Fibroblast of skin of back (primary cell): ENCODE results near the gene GNG12.
A peak's percentile ranks its signal among the peaks of the same experiment; 100 is the strongest.
"Not testable (repeated sequence)": the region's sequence is repeated elsewhere in the genome, so short reads cannot be mapped to it uniquely, and the experiment has no call there.

Experiments used
- DNase-seq: peaks from one replicate; pipeline ENCODE4 v3.0.0-alpha.2; 2013

The GNG12 gene

DNA sequence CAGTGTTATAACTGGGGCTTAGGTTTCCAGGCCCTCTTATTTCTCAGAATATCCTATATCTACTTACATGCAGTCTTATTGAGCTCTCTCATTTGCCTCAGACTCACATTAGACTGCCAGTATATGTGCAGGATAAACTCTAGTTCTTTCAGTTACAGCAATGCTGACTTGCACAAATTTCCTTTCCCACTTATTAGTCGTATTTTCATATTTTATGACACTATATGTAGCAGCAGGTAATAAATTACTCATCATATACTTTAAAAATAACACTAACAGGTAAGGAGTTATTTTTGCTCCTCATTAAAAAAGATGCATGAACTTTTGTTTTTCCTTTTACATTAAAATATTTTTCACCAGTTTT, 82.6 kb downstream of the GNG12 start:
- no peak for DNase-seq

DNA sequence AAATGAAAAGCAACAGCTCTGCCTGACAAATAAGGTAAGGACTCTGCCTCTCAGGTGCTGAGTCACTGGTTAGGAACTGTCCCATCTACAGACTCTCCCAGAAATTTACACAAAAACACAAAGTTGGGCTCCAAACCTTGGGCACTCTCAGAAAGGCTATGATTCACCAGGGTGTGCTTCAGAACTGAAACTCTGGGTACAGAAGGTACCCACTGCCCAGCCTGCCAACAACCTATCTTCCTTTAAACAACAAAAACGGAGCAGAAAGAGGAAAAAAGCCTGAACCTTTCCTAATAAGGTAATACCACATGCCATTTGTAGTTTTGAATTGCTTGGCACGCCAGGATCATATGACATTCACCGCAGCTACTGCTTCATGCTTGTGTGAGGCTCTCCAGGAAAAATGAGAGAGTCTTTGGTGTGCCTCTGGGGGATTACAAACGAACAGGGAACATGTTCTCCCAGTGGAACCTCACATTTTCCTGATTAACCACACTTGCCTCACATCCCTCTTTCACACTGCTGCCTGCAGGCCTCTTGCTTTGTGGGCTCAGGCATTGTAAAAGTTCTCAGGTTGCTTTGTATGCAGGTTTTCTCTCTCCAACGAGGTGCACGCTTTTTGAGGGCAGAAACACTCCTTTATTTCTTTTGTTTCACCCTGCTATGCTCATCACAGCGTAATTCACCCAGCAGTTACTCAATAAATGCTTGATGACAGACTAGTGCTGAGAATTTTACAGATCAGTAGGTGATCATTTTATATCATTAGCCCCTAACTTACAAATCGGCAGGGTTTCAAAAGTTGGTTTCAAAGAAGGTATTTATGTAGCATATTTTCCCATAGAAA, 83.2 kb downstream of the GNG12 start:
- DNase-seq = peak; percentile 95

DNA sequence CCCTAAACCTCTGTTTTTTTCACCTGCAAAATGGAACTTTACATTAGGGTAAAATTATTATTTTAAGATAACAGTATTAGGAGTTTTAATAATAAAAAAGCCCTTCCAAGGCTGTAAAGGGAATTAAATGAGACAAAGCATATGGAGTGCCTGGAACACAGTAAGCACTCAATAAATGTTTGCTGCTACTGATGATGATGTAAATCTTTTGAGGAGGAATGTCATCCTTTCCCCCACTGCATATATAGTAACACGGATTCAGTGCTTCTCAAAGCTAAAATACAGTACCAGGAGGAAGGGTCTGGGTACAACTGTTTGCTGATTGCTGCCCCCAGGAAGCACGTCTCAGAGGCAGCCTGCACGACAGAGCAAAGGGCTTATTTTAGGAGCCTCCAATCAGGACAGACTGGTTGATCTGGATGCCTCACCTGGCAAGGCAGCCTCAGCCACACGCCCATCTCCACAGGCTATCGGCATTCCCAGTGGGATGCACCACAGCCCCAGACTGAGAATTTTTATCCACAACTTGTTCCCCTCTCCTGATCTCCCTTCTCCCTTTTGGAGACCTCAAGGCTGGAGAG, 83.9 kb downstream of the GNG12 start:
- no peak for DNase-seq

DNA sequence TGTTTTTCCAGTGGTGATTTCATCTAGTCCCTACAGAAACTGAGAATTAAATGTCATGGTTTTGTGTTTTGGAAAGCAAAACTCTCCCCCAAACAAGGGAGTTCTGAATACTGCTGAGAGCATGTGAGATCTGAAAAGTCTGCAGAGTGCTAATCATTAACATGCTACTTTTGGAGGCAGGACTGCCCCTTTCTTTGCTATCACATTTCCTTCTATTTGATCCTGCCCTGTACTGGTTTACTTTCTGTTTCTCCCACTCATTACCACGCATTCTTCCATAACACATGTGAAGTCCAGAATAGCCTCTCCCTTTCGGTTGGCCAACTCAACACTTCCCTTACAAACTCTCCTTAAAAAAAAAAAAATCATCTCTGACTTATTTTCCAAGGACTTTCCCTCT, 84.6 kb downstream of the GNG12 start:
- peak; percentile 73 for DNase-seq

DNA sequence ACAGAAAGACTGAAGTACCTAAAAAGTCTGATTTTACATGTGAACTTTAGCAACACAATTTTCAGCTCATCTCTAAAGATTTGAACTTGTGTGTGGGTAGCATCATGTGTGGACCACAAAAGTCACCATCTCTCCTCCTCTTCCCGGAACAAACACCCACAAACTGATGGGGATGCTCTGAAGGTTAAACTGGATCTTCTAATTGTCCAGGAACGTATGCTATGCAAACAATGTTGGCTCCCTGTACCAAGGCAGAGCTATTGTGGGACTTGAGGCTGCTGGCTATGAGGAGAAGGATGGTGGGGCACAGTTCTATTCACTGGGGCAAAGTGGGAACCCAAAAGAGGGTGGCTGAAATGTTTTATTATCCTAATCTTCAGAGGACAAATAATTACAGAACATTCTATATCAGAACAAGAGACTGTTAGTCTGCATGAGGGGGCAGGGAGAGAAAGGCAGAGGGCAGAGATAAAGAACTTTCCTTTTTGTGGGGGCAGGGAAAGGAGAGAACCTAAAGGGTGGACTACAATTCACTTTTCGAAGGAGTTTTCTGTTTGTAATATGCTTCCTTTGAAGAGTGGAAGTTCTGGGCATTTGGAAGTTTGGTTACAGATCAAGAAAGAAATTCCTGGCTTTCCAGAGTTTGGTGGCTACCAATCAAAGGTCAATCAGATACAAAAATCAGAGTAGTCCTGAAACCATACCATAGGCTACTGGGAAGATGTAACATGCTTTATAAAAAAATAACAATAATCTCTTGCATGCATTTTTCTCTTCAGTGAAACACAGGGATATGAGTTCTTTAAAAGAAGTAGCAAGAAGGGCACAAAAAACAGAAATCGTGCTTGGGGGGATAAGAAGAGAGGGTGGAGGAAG, 85.4 kb downstream of the GNG12 start:
- DNase-seq = peak; percentile 75

DNA sequence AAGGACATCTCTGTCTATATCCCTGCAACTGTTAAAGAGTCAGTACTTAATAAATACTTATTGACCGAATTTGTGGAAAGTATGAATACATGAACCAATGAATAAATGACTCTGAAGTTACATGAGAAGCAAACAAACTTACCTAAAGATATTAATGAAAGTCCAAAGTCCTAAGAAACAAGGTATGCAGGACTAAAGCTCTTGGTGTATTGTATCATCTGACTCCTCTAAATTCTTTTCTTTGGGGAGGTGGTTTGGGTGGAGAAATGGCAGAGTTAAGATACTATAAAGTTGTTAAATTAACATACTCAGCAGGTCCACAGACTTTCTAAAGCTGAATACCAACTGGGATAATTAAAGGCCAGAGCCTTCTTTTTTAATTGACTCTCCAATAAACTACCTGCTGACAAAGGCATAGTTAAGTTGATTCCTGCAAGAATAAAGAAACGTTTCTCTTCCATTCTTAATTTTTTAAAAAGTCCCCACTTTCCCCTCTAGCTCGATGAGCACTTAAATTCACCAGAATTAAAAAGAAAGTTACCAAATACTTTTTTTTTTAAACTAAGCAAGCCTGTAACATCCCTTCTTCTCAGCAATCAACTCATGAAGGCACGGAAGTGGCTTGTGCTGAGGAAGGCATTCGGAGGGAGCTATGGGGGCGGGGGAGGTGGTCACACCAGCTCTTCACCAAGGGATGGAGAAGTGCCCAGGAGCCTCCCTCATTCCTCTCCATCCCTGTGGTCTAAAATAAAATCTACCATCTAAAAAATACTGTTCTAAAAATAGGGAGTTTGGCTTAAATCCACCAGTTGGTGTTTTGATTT, 87.2 kb downstream of the GNG12 start:
- peak; percentile 71 for DNase-seq

DNA sequence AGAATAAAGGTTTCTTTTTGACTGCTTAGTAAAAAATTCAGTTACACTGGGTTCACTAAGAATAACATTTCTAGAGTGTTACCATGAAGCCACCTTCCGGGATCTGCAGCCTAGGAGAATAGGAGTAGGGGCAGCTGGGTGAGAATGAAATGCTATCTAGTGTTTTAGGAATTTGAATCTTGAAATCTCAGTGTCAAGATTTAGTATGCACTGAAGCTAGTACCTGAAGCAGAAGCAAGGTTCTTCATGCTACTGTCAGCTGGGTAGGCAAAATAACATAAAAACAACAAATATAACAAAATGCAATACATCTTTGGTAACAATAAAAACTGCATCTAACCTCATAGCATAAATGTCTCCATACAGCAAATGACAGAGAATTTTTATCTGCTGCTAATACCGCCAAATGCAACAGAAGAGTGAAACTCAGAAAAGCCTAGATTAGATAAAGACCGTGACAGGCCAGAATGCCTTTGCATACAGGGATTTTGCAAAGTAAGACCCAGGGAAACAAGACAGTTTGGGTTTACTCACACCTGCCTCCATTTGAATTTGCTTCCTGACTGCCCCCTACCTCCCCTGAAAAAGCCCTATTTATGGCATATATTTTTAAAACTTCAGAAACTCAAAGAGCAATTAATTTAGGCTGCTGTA, 90.1 kb downstream of the GNG12 start:
- DNase-seq = no peak

DNA sequence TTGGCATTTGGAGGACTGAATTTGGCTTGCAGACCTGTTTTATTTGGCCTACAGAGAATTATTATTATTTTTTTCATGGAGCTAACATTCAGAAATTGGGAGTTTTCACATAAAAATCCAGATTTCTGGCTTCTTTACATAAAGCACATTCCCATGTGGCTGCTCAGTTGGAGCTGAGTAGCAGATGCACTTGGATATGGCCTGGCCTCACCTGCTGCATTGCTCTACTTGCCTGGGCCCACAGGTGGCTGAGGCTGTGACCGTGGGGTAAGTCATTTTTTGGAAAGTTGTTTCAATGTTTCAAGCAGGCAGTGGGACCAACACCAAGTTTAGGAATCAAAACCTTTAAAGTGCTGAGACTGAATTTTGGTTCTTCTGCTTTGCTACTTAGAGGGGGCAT, 91.5 kb downstream of the GNG12 start:
- DNase-seq = no peak

DNA sequence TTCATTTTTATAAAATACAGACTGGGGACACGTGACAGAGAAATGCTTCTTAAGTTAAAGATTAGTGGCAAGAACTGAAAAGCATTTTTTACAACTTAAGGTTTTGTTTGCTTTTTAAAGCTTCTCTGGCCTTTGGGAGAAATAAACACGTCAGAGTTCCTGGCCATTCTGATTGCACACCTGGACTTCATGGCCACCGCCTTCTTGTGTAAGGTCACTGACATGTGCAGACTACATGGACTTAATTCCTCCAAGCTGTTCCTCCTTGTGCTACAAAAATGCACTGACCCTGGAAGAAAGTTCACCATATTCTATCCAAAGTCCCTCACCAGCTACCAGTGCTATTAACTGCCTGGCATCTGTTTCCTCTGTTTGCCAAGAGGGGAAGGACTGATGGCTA, 92.1 kb downstream of the GNG12 start:
- no peak for DNase-seq

DNA sequence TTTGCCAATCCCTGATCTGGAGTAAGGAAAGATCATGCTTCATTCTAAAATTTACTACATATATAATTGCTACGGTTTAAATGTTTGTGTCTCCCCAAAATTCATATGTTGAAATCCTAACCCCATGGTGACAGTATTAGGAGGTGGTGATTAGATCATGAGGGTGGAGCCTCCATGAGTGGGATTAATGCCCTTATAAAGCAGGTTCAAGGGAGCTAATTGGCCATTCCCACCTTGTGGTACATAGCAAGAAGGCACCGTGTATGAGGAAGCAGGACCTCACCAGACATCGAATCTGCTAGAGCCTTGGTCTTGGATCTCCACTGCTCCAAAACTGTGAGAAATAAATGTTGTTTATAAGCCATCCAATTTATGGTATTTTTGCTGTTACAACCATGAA, 92.7 kb downstream of the GNG12 start:
- DNase-seq = no peak

DNA sequence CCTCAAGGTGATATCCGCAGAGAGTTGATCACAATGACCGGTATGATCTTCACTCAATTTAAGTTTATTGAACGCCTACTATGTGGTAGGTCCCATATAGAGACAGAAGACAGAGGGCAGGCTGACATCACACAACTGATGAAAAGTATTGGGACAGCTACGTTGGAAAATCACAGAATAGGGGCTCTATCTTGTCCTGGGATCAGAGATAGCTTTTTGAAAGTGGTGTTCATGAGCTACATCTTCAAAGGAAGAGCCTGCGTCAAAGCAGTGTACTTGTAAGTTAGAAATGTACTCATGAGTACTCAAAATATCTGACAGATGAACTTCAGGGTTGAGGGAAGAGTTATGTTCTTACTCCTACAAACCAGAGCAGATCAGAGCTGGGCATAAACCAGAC, 93.9 kb downstream of the GNG12 start:
- no peak for DNase-seq

DNA sequence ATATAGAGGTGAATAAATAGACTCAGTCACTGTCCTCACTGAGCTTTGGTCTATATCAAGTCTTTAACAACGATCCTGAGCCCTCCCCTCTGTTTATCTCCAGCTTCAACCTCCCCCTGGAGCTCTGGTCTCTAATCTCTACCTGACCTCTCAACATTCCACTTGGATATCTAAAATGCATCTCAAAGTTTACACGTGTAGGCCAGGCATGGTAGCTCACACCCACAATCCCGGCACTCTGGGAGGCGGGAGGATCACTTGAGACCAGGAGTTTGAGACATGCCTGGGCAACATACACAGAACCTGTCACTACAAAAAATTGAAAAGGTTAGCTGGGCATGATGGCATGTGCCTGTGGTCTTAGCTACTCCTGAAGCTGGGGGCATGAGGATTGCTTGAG, 94.9 kb downstream of the GNG12 start:
- DNase-seq = no peak

DNA sequence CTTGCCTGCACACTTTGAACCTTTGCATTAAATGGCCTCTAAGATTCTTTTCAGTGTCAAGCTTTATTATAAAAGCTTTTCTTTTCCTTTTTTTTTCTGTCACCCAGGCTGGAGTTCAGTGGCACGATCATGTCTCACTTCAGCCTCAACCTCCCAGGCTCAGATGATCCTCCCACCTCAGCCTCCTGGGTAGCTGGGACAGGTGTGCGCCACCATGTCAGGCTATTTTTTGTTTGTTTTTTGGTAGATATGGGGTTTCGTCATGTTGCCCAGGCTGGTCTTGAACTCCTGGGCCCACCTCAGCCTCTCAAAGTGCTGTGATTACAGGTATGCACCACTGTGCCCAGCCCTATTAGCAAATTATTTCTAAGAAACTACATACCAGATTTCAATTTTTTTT, 95.4 kb downstream of the GNG12 start:
- DNase-seq = no peak

DNA sequence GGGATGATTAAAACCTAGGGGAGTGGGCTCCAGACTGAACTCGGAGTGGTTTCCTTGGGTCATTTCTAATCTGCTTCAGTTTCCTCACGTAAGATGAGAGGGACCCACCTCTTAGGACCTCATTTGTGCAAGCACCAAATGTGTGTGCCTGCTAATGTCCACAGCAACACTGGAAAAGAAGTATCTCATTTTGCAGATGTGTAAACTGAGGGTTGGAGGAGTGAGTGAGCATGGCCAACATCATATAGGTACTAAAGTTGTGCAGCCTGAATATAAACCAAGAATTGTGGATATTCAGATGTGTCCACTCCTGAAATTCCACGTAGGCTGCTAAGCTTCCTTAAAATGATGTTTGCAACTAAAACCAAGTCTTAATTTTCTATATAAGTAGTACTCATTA, 96.5 kb downstream of the GNG12 start:
- no peak for DNase-seq

DNA sequence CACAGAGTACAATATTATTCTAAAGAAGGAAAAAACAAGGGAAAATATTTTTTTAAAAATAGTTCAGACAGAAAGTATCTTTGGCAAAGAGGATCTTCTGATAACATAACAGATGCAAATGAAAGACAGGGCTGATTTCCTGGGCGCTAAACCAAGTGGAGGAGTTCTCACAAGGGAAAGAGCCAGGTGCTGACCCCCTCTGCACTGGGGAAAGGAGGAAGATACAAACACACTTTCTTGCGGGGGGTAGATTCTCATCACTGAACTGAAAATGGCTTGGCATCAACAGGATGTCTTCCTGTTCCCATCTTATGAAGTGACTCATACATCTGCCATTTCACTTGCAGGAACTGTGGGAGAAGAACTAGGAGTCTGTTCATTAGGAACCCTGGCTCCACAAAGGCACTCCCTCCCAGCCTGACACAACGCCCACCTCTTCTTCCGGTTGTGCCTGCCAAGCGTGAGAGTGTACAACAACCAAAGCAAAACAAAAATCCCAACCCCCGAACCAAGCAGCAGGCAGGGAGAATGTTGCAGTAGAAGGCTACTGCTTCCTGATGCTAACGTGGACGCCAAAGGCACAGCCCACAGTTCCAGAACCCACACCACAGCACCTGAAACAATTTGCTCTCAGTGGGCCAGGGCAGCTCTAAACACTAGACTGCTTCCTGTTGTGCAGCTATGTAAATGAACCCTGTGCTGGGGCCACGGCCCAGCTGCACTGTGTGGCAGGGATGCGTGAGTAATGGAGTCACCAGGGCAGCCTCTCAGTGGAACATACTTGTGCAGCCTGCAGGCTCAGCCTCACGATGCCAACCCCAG, 97.2 kb downstream of the GNG12 start:
- DNase-seq = peak; percentile 96

DNA sequence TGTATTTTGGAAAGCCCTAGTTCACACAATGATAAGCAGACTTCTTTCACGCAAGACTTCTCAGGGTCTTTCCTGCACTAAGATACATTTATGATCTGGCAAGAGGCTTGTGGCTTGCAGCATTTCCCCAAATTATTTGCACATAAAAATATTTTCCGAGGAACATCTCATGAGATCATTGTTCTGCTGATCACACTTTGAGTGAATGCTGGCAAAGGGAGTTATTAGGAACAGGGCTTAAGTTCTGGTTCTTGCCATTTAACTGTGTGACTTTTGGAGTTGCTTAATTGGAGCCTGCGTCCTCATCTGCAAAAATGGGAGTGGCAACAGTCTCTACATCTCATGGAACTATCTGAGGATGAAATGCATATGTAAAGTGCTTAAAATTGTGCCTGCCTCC, 98.1 kb downstream of the GNG12 start:
- DNase-seq = no peak

DNA sequence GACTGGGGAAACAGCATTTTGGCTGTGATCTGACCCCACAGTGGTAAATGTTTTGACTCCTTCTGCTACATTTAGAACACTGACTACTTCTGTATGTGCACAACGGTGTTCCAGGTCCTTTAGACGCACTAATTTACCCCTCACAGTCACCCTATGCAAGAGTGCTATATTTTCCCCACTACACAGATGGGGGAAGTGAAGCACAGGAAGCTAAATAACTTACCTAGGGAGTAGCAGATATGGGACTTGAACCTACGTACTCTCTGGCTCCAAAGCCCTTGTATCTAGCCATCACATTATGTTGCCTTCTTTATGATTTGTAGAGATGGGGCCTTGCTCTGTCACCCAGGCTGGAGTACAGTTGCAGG, 99.0 kb downstream of the GNG12 start:
- DNase-seq = no peak

DNA sequence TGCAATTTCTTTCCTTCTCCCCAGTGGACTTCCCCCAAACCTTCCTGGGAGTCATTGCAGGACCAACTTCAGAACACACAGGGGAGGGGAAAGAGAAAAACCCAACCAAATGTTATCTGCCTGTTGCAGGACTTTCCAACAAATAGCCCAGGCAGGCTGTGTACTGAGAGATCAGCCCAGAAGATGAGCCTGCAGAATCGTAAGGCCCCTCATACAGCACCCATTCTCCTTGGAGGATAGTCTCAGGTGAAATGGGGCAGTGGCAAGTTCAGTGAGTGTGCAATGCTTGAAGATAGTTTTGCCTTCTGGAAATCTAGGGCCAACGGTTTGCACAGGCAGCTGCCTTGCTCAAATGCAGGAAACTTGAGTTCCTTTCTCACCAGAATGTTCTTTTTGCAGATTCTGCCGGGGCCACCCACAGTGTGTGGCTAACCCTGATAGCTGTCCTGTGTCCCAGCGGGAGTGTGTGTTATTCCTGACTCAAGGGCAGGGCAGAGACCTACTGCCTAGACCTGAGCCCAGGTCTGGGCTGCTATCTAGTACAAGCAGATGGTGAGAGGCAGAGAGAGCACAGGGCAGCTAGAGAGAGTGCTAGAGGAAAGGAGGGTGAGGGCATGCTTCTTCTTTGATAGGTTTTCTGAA, 99.5 kb downstream of the GNG12 start:
- DNase-seq = no peak

DNA sequence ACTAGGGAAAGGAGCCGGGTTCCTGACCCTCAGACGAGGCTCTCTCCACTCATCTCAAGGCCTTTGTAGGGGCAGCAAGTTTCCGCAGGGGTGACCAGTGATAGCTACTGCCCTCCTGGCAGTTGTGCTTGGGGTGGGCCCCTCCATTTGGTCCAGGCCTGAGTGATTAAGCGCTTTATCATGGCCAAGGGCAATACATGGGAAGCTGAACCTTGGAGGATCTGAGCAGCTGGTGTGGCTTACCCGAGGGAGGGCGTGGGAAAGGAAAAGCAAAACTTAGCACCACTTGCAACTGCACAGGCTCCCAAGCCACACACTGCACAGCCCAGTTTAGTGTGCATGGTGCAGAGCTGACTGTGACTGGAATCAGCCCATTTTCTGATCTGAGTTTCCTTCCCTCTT, 100.5 kb downstream of the GNG12 start:
- DNase-seq = peak; percentile 61

DNA sequence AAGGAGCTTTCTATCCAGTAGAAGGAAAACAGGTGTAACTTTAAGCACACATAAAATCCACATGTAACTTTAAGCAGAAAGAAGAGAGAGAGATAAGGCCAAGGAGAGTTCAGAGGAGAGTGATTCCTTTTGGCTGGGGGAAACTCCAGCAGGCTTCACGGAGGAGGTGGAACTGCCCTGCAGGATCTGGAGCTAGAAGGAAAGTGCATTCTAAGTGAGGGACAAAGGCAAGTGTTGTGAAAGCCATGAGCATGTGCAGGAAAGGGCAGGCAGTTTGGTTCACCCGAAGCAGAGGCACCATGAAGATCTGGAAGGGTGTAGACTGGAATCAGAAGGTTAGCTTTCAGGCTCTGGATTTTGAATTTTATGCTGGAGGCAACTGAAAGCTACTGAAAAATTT, 101.9 kb downstream of the GNG12 start:
- DNase-seq = no peak

DNA sequence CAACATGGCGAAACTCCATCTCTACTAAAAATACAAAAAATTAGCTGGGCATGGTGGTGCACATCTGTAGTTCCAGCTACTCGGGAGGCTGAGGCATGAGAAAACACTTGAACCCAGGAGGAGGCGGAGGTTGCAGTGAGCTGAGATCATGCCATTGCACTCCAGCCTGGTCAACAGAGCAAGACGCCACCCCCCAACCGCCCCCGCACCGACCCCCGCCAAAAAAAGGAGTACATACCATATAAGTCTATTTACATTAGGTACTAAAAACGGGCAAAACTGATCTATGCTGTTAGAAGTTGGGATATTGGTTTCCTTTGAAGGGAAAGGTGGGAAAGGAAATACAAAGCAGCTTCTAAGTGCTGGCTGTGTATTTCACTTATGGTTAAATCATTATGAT, 103.0 kb downstream of the GNG12 start:
- not testable (repeated sequence) for DNase-seq
